GM19035 (cell line): ENCODE data around the gene RTN4R.
"Not testable (repeated sequence)": the region's sequence is repeated elsewhere in the genome, so short reads cannot be mapped to it uniquely, and the experiment has no call there.

ENCODE experiments used
- ATAC-seq: cut with Tn5 transposase; IDR thresholded peaks from one replicate; pipeline ENCODE4 v1.9.1; 2021; ENCODE audit not compliant: unreplicated experiment

Gene RTN4R

DNA sequence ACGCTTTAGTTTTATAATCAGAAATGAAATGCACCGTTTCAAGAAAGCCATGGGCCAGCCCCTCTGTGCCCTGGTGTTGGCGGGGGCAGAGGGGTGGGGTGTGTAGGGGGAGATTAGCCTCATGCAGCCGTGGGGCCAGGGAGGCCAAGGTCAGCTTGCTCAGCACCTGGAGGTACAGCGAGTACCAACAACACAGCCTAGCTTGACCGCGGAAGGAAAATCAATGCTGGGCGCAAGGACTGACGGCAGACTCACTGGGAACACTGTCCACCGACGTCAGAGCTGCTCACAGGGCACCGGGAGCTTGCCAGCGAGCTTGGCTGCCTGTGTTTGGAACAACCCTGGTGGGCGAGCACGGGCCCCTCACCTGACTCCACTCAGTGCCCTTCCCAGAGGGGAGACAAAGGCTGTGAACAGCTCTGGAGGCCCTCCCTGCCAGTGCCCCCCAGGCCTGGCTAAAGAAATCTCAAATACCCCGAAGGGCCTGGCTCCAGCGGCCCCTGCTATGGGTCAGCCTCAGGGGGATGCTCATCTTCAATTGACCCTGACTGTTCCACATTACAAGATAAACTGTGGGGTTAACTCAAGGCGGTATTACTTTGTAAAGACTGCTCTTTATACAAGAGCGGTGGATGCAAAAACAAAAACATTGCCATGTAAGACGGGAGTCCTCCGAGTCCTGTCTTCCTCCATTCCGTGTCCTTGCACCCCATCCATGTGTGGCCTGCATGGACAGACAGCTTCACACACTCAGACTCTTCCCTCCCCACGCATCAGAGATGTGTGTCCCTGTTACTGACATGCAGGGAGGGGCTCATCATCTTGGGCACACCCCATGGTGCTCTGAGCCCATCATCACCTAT lies 21.3 kb upstream of the RTN4R start:
- ATAC-seq, result not testable (repeated sequence)

DNA sequence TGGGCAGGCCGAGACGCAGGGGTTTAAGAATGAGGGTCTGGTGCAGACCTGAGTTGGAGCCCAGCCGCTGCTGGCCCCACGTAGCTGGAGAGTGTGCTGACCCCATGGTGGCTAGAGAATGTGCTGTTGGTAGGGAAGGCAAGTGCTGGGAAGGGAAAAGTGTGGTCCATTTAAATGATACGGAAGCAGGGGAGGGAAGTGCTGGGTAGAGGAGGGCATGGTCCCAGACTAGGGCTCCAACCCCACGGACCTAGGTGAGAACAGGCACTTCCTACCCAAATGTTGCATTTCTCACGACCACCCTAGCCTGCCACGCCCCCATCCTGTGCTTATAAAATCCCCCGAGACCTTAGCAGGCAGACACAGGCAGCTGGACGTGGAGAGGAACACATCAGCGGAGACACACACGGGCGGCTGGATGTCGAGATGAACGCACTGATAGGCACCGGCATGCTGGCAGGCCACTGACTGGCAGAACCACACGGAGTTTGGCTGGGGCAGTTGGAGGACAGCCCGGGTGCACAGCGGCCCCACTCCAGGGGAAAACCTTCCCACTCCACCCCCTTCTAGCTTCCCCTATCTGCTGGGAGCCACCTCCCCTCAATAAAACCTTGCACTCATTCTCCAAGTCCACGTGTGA lies 18.8 kb upstream of the RTN4R start:
- not testable (repeated sequence) for ATAC-seq

DNA sequence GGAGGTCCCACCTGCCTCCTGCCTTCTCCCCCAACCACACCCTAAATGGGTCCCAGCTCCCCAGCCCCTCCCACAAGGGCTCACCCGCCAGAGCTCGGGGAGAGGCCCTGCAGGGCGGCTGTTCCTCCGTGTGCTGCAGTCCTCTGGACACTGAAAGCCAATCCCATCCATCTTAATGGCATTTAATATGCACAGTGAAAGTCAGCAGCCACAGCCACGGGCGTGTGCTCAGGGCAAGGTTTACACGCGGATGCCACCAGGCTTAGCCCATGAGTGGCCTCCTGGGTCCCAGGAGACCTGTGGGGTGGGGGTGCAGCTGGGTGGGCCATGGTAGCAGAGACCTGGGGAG lies 18.2 kb upstream of the RTN4R start:
- not testable (repeated sequence) for ATAC-seq

DNA sequence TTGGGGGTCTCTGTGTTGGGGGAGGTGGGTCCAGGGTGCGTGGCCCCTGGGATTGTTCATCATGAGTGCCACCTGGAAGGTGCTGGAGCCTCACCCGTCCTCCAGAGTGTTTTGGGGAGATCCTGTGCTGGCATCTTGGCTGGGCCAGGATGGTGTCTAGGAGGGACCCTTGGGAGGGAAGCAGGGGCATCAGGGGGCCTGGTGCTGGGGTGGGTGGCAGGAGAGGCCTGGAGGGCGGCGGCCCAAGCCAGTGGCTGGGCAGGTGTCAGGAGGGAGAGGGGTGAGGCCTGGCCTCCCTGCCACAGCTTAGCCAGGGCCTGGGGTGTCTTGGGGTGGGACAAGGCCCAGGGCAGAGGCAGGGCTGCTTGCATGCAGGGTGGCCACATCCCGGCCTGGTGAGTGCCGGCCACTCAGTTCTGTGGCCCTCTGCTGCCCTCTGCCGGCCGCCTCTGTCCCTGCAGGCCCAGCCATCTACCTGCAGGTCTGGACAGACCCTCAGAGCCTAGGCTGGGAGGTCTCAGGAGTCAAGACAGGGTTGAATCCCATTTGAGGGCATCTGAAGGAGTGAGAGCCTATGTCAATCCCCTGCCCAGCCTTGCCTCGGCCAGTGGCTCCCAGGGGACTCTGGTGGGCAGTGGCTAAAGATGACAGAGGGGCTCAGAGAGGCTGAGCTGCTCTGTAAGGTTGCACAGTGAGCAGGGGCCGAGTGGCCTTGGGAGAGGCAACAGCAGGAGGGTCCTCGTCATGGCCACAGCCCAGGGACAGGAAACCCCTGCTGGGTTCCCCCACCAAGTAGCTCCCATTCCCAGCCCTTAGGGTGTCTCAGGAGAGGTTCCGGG lies 17.6 kb upstream of the RTN4R start:
- ATAC-seq, result not testable (repeated sequence)

DNA sequence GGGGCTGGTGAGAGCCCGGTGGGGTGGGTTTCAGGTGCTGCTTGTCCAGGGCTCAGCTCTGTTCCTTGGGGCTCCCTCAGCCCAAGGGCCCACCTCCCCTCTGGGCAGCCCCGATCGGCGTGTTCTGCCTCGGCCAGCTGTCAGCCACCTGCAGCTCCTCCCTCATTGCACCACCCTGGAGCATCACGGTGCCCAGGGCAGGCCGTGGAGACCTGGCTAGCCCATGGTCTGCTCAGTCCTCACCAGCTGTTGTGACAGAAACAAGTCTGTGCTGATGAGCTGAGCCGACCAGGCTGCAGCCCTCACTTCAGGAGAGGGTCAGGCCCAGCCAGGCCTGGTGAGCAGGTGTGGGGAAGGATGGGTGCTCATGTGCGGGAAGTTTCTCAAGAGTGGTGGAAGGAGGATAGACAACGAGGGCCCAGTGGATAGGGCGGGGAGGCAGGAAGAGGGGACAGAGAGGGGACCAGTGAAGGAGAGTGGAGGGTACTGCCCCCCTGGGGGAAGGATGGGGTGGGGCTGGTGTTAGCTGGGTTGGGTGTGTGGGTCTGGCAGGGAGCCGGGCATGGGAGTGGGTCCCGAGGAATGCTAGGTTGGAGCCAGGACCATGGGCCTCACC lies 16.5 kb upstream of the RTN4R start:
- ATAC-seq, result no peak

DNA sequence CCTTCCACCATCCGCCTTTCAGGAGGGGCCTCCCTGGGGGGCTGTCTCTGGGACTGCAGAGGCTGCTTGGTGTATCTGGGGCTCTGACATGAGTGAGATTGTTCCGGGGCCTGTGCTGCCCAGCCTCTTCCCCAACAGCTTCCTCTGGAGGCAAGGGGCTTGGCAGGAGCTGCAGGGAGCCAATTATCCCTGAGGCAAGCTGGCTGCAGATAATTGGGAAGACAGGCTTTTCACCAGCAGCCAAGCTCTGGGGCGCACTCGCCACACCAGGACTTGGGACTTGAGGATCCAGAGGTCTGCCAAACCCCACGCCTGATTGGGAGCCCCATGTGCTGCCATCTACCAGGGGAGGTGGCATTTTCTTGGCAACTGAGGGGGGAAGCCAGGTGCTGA lies 15.6 kb upstream of the RTN4R start:
- no peak for ATAC-seq

DNA sequence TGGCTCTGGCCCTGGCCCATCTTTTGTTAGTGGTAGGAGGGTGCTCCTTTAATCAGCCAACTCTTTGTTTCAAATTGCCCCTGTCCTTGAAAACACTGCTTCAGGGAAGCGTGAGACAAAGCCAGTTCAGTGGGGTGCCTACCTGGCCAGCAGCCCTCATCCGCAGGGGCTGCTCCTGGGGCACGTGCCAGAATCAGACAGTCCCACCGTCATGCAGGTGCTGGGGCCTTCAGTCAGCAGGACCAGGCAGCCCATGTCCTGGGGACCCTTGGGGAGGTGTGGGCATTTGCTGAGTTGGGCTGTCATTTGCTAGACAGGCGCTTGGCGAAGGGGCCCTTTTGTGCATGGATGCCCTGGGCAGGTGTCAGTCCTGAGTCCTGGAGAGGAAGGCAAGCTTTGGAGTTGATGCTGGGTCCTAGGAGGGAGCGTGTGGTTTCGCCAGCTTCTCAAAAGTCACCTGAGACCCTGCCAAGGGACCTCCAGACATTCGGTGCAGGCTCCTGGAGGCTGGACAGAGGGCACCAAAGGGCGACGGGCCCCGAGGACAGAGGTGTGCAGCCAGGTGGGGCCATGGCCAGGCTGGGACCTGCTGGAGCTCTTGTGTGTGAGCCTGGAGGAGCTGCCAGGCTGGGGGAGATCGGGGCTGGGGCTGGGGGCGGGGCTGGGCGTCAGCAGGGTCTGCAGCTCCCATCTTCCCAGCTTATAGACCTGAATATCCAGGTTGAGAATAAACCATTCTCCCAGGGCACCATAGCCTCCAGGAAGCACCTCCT lies 15.0 kb upstream of the RTN4R start:
- no peak for ATAC-seq

DNA sequence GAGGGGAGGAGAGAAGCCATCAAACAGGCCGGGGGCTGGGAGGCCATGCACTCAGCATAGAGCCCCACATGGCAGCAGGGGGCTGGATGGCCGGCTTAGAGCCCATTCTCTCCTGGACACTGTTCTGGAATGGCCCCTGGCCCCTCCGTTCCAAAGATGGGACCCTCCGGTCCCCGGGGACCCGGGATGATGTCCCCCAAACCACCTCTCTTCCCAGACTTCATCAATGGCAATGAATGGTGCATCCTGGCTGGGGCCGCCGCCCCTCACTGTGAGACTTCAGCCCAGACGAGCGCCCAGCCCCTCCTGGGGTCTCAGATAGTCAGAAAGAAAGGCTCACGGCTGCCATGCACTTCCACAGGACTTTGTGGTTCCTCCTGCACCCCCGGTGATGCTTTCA lies 13.8 kb upstream of the RTN4R start:
- no peak for ATAC-seq

DNA sequence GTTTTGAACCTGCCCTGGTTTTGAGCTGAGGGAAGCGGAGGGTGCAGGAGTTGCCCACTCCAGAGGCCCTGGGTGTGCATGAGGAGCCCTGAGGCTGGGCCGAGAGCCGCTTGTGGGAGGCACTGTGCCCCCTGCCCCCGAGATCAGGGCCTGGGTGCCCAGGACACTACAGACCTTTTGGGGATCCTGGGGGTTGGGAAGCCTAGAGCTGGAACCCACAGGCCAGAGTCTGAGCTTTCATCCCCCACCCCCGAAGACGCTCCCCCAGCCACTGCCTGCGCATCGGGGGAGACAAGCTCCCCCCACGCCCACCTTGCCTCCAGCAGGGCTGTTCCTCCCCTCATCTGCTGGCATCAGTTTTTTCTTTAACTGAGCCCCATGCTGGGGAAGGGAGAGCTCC lies 13.4 kb upstream of the RTN4R start:
- ATAC-seq, result not testable (repeated sequence)

DNA sequence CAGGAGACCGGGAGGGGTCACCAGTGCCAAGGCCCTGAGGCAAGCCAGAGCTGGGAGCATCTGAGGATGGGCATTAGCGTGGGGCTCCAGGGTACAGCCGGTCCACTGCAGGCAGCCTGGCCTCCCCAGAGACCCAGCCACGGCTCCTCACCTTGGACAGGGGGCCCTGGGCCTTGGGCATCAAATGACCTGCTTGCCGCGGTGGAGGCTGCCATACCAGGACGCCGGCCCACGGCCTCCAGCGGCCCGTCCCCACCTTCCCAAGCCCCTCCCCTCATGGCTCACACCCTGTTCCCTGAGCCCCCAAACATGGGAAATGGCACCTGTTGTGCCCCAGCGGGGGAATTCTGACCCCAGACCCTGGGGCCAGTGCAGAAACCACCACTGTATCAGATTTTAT lies 12.7 kb upstream of the RTN4R start:
- no peak for ATAC-seq

DNA sequence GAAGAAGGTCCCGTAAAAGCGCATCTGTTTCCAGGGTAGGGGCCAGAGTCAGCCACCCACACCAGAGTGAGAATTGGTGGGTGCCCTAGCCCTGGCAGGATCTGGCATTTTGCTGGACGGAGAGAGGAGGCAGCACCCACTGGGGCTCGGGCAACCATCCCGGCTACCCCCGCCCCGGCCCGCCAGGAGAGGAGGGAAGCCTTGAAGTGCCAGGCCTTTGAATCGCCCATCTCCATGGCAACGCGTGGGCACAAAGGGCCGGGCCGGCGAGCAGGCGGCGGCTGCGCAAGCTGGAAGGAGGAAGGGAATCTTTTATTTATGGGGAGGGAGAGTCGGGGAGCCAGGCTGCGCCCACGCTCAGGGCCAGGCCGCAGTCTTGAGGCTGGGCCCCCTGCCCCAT lies 12.0 kb upstream of the RTN4R start:
- not testable (repeated sequence) for ATAC-seq

DNA sequence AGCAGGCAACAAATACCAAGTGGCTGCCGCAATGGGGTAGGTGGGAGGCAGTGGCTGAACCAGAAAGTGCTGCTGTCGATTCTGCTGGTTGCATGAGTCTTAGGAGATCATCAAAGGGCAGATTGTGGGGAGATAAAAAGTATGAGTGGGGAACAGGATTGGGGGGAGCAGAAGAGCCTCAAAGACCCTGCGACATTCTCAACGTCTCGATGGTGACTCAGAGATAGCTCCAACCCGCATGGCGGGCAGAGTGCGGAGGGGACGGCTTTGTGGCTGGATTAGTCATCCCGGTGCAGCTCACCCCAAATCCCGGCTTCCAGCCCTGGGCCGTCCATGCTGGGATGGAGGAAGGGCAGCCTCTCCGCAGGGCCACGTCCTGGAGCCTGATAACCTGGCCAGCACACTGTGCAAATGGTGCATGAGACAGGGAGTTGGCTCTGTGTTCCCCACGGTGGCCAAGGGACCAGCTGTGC lies 11.6 kb upstream of the RTN4R start:
- no peak for ATAC-seq

DNA sequence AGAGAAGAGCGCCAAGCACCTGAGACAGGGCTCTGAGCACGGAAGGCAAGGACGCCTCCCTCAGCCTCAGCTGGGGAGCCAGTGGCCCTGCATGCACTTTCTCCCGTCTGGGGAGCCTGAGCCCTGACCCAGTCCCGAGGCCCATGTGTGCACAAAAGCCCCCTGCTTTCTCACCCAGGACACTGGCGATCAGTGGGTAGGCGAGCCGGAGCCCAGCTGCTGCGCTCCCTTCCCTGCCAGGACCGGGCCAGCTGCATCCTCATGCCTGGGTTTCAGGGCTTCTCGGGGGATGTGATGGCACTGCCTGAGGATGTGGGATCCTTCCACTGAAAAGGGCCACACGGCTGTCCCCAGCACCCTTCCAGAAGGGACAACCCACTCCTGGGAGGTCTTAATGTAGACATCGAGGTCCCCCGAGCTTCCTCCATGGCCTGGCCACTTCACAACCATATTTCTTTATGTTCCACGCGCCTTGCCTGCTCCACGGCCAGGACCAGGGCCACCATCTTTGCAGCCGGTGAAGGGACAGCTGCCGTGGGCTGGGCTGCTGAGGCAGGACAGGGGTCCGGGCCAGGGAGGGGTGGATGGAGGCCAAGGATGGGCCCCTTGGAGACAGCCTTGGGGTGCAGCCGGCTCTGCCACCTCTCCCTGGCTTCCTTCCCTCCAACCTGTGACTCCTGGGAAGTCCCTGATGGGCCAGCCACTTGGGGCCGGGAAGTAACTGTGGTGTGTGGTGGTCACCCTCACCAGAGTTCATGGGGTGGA lies 10.8 kb upstream of the RTN4R start:
- not testable (repeated sequence) for ATAC-seq

DNA sequence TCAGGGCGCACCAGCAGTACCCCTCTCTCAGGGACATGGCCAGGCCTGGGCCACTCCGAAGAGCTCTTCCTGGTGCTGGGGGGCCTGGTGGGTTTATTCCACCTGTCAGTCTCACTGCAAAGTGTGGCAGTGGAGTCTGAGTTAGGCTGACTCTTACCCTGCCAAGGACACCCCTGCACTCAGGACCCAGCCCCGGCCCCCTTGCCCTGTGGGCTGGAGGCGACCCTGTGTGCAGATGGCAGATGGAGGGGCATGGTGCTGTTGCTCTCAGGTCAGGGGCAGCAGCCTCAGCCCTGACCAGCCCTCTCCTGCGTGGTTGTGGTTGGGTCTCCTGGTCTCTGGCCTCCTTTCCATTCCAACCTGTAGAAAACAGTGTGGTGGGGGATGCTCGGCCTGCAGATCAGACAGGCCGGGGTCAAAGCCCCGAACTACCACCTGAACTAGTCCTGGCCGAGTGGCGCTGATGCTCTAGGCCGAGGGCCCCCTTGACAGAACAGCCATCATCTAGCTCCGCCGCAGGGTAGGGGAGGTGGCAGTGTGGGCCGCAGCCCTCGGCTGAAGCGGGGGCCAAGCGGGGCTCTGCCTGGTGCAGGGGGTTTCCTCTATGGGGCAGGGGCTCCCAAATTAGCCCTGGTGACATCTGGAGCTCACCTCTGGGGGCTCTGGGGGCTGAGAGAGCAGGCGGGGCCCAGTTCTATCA lies 10.0 kb upstream of the RTN4R start:
- not testable (repeated sequence) for ATAC-seq

DNA sequence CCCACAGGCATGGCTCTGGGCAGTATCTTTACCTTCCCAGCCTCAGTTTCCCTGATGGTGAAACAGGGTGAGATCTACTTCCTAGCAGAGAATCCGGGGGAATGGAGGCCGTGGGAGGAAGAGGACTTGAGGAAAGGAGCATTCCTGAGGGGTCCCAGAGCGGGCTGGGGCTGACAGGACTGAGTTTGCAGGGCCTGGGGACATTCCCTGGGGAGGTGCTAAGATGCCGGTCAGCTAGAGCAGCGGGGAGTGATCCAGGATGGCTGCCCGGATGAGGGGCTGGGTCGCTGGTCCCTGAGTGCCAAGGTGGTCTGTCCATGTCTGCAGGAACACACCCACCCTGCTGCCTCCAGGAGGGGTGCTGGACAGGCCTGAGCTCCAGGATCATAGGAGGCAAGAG lies 8.3 kb upstream of the RTN4R start:
- ATAC-seq, result no peak

DNA sequence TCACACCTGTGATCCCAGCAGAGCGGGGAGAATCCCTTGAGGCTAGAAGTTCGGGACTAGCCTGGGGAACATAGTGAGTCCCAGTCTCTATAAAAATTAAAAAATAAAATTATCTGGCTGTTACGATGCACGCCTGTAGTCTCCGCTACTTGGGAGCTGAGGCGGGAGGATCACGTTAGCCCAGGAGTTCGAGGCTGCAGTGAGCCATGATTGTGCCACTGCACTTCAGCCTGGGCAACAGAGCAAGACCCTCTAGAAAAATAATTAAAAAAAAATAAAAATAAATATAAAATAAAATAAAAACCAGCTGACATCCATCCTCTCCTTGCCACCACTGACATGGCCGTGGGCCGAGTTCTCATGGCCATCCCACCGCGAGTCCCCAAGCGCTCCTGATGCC lies 7.7 kb upstream of the RTN4R start:
- ATAC-seq, result no peak

DNA sequence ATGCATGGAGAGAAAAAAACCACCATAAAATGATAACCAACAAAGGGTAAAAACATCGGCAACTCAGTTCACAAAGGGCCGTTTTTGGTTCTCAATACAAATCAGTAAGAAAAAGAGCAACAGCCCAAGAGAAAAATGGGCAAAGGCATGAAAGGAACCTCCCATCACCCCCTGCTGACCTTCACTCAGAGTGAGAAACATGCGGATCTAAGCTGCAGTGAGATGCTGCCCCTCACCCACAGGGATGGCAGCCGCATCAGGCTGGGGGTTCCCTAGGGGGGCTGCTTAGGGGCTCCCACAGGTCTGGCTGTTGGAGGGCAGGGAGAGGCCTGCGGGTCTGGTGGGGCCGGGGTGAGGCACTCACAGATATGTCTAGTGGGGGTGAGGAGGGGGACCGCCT lies 7.2 kb upstream of the RTN4R start:
- ATAC-seq, result not testable (repeated sequence)

DNA sequence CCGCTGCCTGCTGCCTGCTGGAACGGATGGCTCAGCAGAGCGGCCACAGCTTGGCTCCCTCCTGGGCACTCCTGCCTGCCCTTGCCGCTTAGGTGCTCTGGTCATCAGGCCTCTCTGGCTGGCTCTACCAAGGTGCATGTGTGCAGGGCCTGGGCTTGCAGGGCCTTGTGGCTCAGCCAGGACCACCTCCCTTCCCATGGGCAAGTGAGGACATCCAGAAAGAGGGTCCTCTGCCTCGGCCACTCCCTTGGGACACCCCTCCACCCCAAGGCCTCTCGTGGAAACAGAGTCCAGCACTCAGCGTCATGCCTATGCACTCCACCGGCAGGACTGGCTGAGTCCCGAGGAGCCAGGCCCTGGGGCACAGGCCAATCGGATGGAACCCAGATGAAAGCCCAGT lies 6.3 kb upstream of the RTN4R start:
- ATAC-seq, result not testable (repeated sequence)

DNA sequence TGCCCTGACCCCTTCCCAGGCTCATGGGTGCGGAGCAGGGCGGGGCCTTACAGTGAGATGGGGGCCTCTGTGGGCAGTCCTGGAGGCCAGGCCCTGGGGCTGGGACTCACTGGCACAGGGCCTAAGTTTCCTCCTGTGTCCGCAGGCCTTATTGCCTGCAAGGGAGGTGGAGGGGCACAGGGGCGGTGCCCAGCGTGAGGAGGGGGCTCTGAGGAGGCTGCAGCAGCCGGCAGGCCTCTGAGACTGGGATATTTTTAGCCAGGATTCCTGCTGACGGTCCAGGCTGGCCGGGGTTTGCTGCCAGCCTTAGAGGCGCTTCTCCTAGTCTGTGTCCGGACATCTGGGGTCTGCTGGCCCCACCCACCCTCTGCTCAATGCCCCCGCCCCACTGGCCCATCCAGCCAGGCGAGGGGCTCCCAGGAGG lies 5.7 kb upstream of the RTN4R start:
- no peak for ATAC-seq
